Gastrocnemius medialis (tissue), 4 donors: Measurements from ENCODE around the gene CLCN2. TPM values are rescaled to one million over a fixed set of nuclear protein-coding genes. Genes with fewer than 3 reads are reported as not detected.
A peak's percentile ranks its signal among the peaks of the same experiment; 100 is the strongest.

Experiments used
- ATAC-seq, 2 donors: fragments of 150-250 bp; one replicate each; pipeline ENCODE4 v1.9.1; 2016
- DNase-seq, 2 donors: peaks; one replicate each; pipeline ENCODE4 v3.0.0-alpha.2; 2019
- H3K27ac ChIP-seq, 4 donors: fragments of 200-600 bp; sonication (generic); 1 replicate in 1 of 4; 2 replicates in 3 of 4; pipeline ENCODE4 v1.5.1; 2016 to 2018; ENCODE audit warnings: mild to moderate bottlenecking in 2 of 4, moderate library complexity in 1 of 4
- H3K27me3 ChIP-seq, 3 donors: fragments of 200-600 bp; sonication (generic) in 2 of 3; 1 replicate in 1 of 3; 2 replicates in 2 of 3; pipeline versions ENCODE4 v1.5.1 to v1.6.0; 2016 to 2019; ENCODE audit warnings: mild to moderate bottlenecking in 1 of 3, moderate library complexity in 1 of 3
- H3K36me3 ChIP-seq, 2 donors: fragments of 200-600 bp; sonication (generic) in 1 of 2; one replicate each; pipeline ENCODE4 v1.5.1; 2017 to 2018
- H3K4me1 ChIP-seq, 2 donors: fragments of 200-600 bp; sonication (generic) in 1 of 2; one replicate each; pipeline ENCODE4 v1.5.1; 2016 to 2017; ENCODE audit warnings: mild to moderate bottlenecking in 2 of 2
- H3K4me3 ChIP-seq, 4 donors: fragments of 200-600 bp; sonication (generic) in 3 of 4; 1 replicate in 1 of 4; 2 replicates in 3 of 4; pipeline ENCODE4 v1.5.1; 2016 to 2019; ENCODE audit warnings: mild to moderate bottlenecking in 2 of 4
- H3K9me3 ChIP-seq, 3 donors: fragments of 200-600 bp; sonication (generic) in 2 of 3; 1 replicate in 1 of 3; 2 replicates in 2 of 3; pipeline ENCODE4 v1.5.1; 2016 to 2019
- CTCF ChIP-seq, 5 experiments: fragments of 450-650 bp in 3 of 5; fragments of 200-600 bp in 2 of 5; sonication (generic) in 2 of 5; IDR thresholded peaks in 4 of 5; conservative IDR thresholded peaks in 1 of 5; 1 replicate in 4 of 5; 2 replicates in 1 of 5; pipeline ENCODE4 v1.5.1; 2016 to 2019; ENCODE audit warnings: antibody characterized with exemption in 5 of 5, mild to moderate bottlenecking in 3 of 5, moderate library complexity in 3 of 5
- POLR2A ChIP-seq, 2 donors: fragments of 450-650 bp; IDR thresholded peaks; one replicate each; pipeline ENCODE4 v1.6.1; 2017; ENCODE audit warnings: antibody characterized with exemption in 2 of 2, mild to moderate bottlenecking in 2 of 2, moderate library complexity in 2 of 2
- in situ Hi-C, 4 donors: fragments of 200-750 bp; cut with MboI; loops; one replicate each; pipeline versions ENCODE4 v1.15.0 to v1.8.0; 2017; ENCODE audit warnings: low sequenced_read_pairs in 4 of 4
- intact Hi-C: fragments of 100-400 bp; cut with DNase I; formaldehyde crosslinking; loops from one replicate; pipeline ENCODE4 v1.15.1; 2023; ENCODE audit warnings: low total_unique reads
- total RNA-seq, 4 donors: library from RNA; depleted of rRNA; stranded (reverse); fragments of >200 nt; gene quantifications; one replicate each; pipeline versions ENCODE4 v1.1.0 to v1.2.3, GENCODE V29; 2016

Gene CLCN2
- total RNA-seq, 4 donors from 2014 or later = 0.62 to 1.2 (median 0.92) TPM

- H3K4me3 ChIP-seq = peak overlapping the region in 2 of 4 donors; percentile 39 to 57
- H3K27ac ChIP-seq = peak overlapping the region; percentile 92 to 100 (median 98)
- H3K4me1 ChIP-seq = peaks cover 53% of the 10 kb centered on the region in 2 donors
- peaks cover 12 to 83% of the 10 kb centered on the region in 2 donors for H3K36me3 ChIP-seq
- ATAC-seq (peak; percentile 12 to 29), DNase-seq (peak in 1 of 2 donors; percentile 84)
- no peaks in the 10 kb centered on the region for H3K27me3 ChIP-seq
- no peaks in the 10 kb centered on the region for H3K9me3 ChIP-seq
- no peak for TF ChIP-seq CTCF (IDR thresholded peaks at IDR 0.05 in 4 of 5, conservative IDR thresholded peaks at IDR 0.05 in 1 of 5)
- TF ChIP-seq POLR2A (IDR thresholded peaks at IDR 0.05) = no peak
- in situ Hi-C loops = no loop called here
- intact Hi-C loops = no loop called here
Measured at GRCh38 chr3:184323696-184324095, 37.7 kb downstream of the CLCN2 start.

GRCh38 chr3:184322731-184323487, 38.5 kb downstream of the CLCN2 start:
- Histone ChIP-seq H3K27ac (peak overlapping the region; percentile 92 to 100 (median 98)), H3K36me3 (peaks cover 12 to 80% of the 10 kb centered on the region in 2 donors), H3K4me3 (peak overlapping the region in 3 of 4 donors; percentile 24 to 66 (median 57)), H3K4me1 (peaks cover 61% of the 10 kb centered on the region in 2 donors), H3K9me3 (no peaks in the 10 kb centered on the region), H3K27me3 (no peaks in the 10 kb centered on the region)
- in situ Hi-C loops = no loop called here
- ATAC-seq (peak; percentile 73), DNase-seq (peak; percentile 78 to 93)
- peak in 1 of 2 donors; percentile 8 for TF ChIP-seq POLR2A (IDR thresholded peaks at IDR 0.05)
- no peak for TF ChIP-seq CTCF (IDR thresholded peaks at IDR 0.05 in 4 of 5, conservative IDR thresholded peaks at IDR 0.05 in 1 of 5)
- intact Hi-C loops = no loop called here

- H3K36me3 ChIP-seq = peaks cover 6 to 77% of the 10 kb centered on the region in 2 donors
- DNase-seq (no peak), ATAC-seq (no peak)
- in situ Hi-C loops (no loop called here), intact Hi-C loops (loop anchor here (2.0 kb wide), 1 partner anchor 13 kb away; no protein-coding TSS in a partner anchor)
- peaks cover 73 to 74% of the 10 kb centered on the region in 2 donors for H3K4me1 ChIP-seq
- no peaks in the 10 kb centered on the region for H3K27me3 ChIP-seq
- H3K27ac ChIP-seq = peak overlapping the region; percentile 92 to 100 (median 98)
- no peak for TF ChIP-seq POLR2A (IDR thresholded peaks at IDR 0.05)
- no peak for TF ChIP-seq CTCF (IDR thresholded peaks at IDR 0.05 in 4 of 5, conservative IDR thresholded peaks at IDR 0.05 in 1 of 5)
- peak overlapping the region; percentile 18 to 66 (median 54) for H3K4me3 ChIP-seq
- H3K9me3 ChIP-seq = no peaks in the 10 kb centered on the region
Measured at GRCh38 chr3:184321666-184322065, 39.7 kb downstream of the CLCN2 start.

DNA sequence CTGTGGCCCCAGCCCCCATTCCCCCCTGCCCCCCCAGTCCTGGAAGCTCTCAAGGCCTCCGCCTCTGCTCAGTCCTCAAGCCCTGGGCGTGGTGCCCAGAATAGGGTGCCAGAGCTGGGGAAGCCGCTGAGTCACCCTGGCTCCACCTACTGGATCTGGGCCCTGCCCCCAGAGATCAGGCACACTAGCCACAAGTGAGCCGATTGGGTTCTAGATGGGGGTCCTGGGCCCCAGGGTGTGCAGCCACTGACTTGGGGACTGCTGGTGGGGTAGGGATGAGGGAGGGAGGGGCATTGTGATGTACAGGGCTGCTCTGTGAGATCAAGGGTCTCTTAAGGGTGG, 41.3 kb downstream of the CLCN2 start:
- TF ChIP-seq POLR2A (IDR thresholded peaks at IDR 0.05) = no peak
- TF ChIP-seq CTCF (IDR thresholded peaks at IDR 0.05 in 4 of 5, conservative IDR thresholded peaks at IDR 0.05 in 1 of 5) = no peak

More for the DNA sequence above, 41.3 kb downstream of the CLCN2 start:
- DNase-seq = peak; percentile 96 to 98
- intact Hi-C loops = loop anchor here (2.0 kb wide), 1 partner anchor 15 kb away; no protein-coding TSS in a partner anchor
- Histone ChIP-seq H3K4me3 (peak overlapping the region; percentile 52 to 66 (median 55)), H3K27me3 (no peaks in the 10 kb centered on the region), H3K36me3 (peaks cover 2 to 61% of the 10 kb centered on the region in 2 donors), H3K4me1 (peaks cover 81 to 86% of the 10 kb centered on the region in 2 donors), H3K9me3 (no peaks in the 10 kb centered on the region), H3K27ac (peak overlapping the region; percentile 92 to 100 (median 98))
- in situ Hi-C loops = no loop called here
- peak; percentile 69 to 74 for ATAC-seq
